PC-9 (cell line): ENCODE results near the gene LAMB2.

ENCODE experiments used
- CTCF ChIP-seq: fragments of 200-600 bp; sonication (generic); conservative IDR thresholded peaks from 2 replicates; pipeline ENCODE4 v1.6.1; 2017; ENCODE audit warnings: mixed run types, antibody characterized with exemption, mild to moderate bottlenecking, moderate library complexity
- EZH2 ChIP-seq: fragments of 200-600 bp; sonication (generic); IDR thresholded peaks from 2 replicates; pipeline ENCODE4 v1.8.0; 2017; ENCODE audit warnings: antibody characterized with exemption, low read depth

GRCh38 chr3:49181351-49181750 is 48.5 kb upstream of the LAMB2 start:
- no peak for TF ChIP-seq CTCF
- TF ChIP-seq EZH2 = no peak
